Measurements from ENCODE around the gene CCT5.

The CCT5 gene

GRCh38 chr5:10277773-10278630 is 27.9 kb downstream of the CCT5 start:
- DNase-seq (ENCODE audit: low read depth): no peak

DNA sequence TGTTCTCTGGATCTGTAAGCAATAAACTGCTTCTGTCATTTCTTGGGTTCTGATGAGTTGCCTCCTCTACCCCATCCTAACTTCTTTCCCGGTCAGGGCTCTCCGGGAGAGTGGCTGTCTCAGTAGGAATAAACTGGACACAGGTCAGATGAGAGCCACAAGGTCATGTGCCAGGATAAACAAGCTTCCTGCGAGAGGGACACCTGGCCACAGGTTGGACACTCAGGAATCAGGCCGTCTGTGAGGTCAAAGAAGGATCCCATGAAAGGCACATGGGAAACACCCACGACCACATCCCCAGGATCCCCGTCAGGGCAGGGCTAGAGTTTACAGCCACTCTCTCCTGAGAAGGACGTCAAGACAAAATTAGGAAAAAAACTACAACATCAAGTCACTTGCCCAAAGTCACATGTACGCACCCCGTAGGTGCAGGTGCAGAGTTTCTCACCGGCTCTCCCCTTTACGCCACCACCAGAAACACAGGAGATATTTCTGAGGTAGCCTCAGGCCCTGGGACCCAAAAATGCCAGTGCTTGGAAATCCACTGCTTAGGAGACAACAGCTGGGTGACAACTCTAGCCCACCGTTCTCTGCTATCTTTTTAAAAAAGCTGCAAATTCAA is 28.7 kb downstream of the CCT5 start:
- no peak for DNase-seq (ENCODE audit: low read depth)

GRCh38 chr5:10279328-10279727 is 29.2 kb downstream of the CCT5 start:
- no peak for DNase-seq (ENCODE audit: low read depth)

GRCh38 chr5:10279925-10280720 is 30.0 kb downstream of the CCT5 start:
- DNase-seq (ENCODE audit: low read depth): no peak

DNA sequence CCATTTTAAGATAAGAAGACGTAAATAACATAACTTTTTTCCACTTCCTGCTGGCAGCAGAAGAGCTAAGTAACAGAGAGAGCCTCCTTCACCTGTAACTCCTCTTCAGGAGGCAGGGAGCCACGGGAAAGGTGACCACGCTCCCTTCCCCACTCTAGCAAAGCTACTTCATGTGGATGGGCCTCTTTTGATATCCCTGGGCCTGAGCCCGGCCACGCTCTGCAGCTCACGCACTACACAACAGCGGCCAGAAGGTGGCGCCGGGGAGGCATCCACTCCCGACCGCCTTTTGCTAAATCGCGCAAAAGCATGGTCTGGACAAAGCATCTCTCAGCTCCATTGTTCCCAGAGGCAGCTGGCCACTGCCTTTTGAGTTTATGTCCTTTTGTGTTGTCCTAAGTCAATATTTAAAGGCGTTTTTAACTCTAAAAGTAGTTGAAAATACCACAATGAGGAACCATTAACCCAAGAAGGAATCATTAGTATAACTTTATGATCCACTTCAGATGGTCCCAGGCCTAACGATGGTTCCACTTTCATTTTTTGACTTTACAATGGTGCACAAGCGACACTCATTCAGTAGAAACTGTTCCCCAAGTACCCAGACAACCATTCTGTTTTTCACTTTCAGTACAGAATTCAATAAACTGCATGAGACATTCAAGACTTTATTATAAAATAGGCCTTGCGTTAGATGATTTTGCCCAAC is 34.0 kb downstream of the CCT5 start:
- peak; percentile 75 for DNase-seq (ENCODE audit: low read depth)

- peak; percentile 65 for DNase-seq (ENCODE audit: low read depth)
Observed at GRCh38 chr5:10285362-10285761, 35.3 kb downstream of the CCT5 start.

DNA sequence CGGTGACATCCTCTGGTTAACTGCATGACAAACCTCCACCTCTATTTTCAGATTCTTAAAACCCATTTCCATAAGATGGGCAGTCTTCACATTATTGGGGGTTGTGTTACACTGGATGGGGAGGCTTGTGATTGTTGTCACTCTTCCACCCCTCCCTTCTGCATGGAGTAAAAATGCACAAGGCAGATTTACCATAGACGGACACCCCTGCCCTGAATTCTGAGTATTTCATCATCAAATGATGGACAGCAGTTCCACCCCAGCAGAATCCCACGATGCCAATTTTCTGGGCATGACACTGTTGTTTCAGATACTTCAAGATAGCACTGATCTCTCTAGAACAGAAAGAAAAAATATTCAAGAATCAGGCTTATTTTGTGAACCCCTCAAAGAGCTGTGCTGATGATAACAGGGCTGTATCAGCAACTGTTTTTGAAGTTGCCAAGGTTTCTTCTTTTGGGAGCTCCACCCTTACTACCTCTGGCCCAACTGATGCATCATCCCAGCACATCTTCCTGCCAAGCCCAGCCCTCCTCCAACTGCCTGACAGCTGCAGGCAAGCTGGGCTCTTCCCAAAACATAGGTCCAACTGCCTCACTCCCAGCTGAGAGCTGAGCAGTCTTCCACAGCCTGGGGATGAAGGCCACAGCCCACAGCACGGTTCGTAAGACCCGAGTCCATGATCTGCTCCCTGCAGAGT is 36.2 kb downstream of the CCT5 start:
- peak; percentile 30 for DNase-seq (ENCODE audit: low read depth)

DNA sequence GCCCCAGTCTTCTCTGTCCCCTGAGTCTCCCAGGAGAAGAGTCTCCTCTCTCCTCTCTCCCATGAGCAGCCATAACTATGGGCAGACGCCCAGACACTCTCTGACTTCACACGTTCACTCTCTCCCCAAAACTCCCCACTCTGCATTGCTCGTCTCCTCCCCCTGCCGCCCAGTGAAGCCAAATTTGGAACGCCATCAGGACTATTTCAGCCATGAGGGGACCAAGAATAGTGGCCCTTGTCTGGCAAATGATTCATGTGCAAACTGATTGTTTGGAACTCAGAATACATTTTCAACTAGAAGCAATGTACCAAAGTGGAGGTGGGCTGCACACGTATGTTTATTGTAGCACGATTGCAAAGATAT is 36.8 kb downstream of the CCT5 start:
- no peak for DNase-seq (ENCODE audit: low read depth)

- no peak for DNase-seq (ENCODE audit: low read depth)
Observed at GRCh38 chr5:10288592-10289219, 38.6 kb downstream of the CCT5 start.

GRCh38 chr5:10289353-10289752 is 39.3 kb downstream of the CCT5 start:
- DNase-seq (ENCODE audit: low read depth): no peak

DNA sequence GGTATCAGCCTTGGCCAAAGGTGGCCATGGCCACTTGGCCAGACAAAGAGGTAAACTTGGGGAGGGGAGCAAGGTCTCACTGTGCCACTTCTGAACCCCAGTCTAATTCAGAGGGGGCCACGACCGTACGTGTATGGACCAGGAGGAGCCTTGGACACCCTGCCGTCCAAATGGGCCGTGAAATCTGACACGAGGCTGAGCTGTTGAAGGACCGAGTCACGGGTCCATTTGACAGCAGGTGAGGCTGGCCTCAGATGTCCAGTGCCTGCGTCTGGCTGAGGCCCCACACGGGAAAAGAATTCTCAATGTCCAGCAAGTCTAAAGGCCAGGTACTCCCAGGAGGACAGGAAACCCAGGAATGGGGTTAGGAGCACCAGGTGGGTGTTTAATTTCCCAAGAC is 39.9 kb downstream of the CCT5 start:
- DNase-seq (ENCODE audit: low read depth): no peak

- no peak for DNase-seq (ENCODE audit: low read depth)
Observed at GRCh38 chr5:10290438-10290837, 40.4 kb downstream of the CCT5 start.

DNA sequence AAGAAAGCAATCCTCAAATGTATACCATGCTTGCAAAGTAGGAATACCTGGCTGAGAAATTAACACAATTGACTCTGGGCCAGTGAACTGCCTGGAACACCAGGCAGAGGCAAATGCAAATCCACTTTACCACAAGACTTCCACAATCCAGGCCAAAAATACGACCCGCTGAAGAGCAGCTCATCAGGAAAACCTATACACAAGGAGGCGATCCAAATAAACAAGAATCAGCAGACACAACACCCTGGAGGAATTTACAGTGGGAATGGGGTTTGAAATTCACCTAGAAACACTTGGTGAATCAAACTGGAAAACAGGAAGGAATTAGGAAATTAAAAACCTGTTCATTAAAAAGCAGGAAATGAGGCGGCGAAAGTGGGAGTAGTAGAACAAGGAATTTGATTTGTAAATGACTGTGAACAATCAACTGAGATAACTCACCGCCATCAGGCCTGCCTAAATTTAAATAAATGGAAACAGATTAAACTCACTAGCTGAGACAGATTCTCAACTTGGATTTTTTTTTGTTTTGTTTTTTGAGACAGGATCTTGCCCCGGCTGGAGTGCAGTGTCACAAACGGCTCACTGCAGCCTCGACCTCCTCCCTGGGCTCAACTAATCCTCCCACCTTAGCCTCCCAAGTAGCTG is 41.7 kb downstream of the CCT5 start:
- DNase-seq (ENCODE audit: low read depth): no peak

- peak; percentile 52 for DNase-seq (ENCODE audit: low read depth)
Observed at GRCh38 chr5:10293907-10294662, 44.0 kb downstream of the CCT5 start.

DNA sequence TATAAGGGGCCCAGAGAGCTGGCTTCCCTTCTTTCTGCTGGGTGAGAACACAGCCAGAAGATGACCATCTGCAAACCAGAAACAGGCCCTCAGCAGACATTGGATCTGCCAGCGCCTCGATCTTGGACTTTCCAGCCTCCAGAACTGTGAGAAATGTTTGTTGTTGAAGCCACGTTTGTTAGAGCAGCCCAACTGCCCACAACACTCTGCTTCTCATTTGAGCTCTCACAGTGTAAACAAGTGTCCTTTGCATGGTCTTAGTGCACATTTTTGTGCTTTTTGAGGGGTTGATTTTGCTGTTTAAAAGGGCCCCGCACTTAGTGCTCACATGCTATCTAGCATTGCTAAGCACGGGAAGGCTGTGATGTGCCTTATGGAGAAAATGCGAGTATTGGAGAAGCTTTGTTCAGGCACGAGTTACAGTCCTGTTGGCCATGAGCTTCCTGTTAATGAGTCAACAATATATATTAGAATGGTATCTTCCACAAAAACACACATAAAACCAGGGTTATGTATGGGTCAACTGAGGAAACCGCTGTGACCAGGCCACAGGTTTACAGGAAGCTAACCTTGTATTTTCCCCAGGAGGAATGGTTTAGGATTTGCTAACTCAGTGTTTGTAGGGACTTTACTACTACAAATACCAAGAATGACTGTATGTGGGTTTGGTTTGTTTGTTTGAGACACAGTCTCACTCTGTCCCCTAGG is 45.7 kb downstream of the CCT5 start:
- DNase-seq (ENCODE audit: low read depth): peak; percentile 27

DNA sequence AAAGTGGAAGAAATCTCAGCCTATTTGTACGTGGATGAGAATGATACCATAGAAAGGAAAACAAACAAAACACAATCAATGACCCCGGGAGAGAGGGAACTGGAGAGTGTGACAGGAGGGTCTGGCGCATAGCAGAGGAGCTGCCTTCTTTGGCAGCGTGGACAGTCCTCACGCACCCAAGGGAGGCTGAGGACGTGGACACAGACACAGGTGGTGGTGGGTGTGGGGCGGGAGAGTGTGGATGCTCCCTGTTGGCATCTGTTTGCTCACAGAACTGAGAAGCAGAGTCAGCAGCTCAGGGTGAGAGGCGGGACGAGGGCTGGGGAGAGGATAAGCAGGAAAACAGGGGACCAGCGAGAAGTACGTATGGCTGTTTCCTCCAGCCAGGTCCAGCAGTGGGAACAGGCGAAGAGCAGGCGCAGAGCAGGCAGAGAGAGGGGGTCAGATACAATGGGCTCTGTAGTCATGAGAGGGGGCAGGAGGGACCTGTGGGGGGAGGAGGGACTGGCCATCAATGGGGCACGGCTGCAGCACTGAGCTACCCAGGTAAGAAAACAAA is 47.6 kb downstream of the CCT5 start:
- no peak for DNase-seq (ENCODE audit: low read depth)

DNA sequence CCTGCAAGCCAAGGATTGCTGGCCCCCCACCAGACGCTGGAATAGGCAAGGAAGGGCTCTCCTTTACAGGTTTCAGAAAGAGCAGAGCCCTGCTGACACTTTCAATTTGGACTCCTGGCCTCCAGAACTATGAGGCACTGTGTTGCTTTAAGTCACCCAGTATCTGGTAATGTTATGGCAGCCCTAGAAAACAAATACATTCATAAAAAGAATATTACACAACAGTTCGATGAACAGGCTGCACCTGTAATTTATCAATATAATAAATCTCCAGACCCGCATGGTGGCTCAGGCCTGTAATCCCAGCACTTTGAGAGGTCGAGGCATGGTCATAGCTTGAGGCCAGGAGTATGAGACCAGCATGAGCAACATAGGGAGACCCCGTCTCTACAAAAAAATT is 50.2 kb downstream of the CCT5 start:
- DNase-seq (ENCODE audit: low read depth): no peak

- DNase-seq (ENCODE audit: low read depth): no peak
Observed at GRCh38 chr5:10301266-10301665, 51.2 kb downstream of the CCT5 start.
